GM19238 (cell line): Measurements from ENCODE around the gene FGGY.

ENCODE experiments used
- DNase-seq: peaks from one replicate; pipeline ENCODE4 v3.0.0; 2011; ENCODE audit warnings: low spot score; ENCODE audit not compliant: insufficient read length

The FGGY gene

DNA sequence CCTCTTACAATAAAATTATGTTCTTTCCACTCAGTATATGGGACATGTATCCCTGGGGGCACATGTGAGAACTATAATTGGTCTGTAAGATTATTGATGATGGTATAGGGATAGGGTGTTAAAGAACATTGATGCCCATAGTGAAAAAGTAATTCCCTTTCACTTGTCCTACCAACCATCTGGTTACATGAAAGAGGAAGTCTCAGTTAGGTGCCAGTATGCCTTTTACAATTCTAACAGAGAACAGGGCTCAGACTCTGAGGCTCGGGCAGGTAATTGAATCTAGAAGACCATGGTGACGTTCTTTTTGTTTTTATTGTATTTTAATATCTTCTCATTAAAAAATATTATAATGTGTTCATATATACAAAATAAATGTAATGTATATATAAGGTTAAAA lies 113.6 kb downstream of the FGGY start:
- DNase-seq = no peak

DNA sequence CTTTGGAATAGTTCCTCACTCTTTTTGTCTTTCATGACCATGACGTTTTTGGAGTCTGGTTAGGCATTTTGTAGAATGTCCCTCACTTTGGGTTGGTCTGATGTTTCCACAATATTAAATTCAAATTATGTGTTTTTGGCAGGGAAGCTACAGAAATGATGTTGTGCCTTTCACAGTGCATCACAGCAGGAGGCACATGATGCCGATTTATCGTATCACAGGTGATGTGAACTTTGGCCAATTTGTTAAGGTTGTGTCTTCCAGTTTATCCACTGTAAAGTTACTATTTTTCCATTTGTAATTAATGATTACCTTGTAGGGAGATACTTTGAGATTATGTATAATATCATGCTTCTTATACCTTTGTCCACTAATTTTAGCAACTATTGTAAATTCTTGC lies 114.3 kb downstream of the FGGY start:
- no peak for DNase-seq

DNA sequence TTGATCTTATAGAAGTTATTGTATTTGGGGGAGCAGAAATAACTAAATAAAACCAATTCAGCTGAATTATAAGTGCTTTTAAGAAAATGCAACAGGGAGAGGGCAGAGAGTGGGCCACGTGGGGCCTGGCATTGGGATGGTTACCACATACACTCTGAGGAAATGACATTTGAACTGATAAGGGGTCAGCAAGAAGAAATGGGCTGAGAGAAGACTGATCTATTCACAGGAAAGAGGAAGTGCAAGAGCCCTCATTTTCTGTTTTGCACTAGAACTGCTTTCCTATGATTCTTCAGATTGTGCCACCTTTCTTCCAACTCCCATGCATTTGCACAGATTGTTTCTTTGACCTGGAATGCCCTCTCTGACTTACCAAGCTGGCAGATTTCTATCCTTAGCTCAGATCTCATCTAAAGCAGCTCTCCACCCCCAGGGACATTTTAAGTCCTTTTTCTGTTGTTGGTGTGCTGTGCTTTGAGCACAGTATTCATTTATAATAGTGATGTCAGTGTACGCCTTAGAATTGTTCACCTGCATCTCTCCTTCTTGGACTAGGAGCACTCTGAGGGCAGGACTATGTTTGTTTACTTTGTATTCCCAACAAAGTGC lies 115.9 kb downstream of the FGGY start:
- no peak for DNase-seq

DNA sequence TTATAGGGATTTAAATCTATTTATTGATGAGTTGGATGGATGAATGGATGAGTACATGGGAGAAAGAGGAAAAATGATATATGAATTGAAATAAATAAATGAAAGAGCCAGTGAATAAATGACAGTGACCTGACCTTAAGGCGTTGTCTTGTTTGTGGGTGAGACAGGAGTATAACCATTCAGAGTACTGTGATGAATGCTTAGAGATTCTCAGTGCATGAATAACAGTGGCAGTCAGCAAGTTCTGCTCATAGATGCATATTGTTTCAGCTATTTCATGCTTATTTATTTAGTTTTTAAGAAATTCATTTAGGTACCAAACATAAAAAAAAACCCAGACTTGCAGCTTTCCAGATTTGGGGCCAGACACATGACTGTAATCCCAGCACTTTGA lies 116.4 kb downstream of the FGGY start:
- no peak for DNase-seq

DNA sequence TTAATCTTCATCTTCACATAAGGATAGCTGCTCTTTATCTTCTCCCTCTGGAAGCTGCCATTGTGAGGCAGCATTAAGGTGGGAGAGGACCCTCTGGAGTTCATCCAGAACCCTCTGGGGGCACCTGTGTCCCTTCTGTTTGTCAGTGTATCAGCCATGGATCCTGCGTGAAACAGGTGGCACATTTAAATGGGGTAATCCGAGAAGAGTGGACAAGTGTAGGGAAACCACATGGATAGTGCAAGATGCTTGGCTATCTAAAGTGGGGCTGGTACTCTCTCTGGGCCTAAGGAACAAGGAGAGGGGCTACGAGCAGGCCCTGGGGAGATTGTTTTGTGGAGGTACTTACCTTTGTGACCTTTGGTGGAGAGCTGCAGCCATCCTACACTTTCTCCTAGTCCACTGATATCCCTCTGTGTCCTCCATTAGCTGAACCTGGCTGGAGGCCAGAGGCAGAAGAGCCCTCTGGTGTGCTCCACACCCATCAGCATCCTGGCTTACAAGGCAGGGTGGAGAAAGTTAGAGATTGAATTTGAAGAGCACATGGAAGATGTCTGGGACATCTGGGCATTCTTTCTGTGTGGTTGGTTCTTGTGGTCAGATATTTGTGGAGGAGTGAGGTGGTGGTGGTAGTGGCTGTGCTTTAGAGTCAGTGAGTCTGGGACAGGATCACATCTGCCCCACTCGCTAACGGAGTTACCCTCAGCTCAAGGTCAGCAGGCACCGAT lies 117.7 kb downstream of the FGGY start:
- DNase-seq = no peak

DNA sequence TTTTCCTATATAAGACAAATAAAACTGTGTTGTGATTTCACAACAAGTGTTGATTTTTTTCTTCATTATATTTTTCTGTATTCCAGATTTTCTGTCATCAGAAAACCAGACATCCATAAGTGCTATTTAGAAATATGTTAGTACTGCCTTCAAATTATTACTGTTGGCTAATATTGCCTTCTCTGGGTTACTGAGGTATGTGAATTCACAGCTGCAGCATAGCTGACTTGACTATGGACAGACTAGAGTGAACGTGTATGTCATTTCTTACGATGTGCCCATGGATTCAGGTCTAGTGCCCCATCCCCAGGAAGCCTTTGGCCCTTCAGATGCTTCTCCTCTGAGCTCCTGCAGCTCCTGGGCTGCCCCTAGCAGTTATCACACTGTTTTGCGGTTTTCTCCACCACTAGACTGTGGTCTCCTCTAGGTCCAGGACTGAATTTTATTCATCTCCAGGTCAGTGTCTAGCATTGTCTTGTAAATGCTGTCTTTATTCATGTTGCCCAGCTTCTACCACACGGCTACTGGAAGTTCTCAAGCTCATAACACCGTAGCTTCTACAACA lies 118.5 kb downstream of the FGGY start:
- DNase-seq = no peak

DNA sequence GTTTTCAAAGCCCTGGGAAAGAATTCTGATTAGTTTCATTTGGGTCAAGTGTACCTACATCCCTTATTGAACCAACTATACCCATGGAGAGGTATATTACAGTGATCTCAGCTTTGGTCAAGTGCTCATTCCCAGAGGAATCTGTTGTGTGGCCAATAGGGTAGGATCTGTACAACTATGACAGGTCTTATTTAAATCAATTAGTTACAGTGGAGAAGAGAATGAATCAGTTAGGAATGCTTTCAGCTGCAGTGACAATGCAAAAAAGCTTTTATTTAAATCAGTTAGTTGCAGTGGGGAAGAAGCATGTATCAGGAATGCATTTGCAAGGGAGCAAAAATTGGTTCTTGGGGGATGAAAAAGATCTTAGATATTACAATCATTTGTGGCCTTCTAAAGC lies 119.0 kb downstream of the FGGY start:
- DNase-seq = no peak

DNA sequence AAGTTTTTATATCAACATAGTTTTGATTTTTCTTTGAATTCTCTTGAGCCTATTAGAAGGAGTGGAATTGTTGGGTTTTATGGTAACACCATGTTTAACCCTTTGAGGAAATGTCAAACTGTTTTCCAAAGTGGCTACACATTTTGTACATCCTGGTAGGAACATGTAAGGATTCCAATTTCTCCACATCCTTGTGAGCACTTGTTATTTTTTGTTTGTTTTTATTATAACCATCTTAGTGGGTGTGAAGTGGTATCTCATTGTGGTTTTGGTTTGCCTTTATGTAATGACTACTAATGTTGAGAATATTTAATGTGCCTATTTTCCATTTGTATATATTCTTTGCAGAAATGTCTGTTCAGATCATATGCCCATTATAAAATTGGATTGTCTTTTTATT lies 120.5 kb downstream of the FGGY start:
- DNase-seq = no peak

DNA sequence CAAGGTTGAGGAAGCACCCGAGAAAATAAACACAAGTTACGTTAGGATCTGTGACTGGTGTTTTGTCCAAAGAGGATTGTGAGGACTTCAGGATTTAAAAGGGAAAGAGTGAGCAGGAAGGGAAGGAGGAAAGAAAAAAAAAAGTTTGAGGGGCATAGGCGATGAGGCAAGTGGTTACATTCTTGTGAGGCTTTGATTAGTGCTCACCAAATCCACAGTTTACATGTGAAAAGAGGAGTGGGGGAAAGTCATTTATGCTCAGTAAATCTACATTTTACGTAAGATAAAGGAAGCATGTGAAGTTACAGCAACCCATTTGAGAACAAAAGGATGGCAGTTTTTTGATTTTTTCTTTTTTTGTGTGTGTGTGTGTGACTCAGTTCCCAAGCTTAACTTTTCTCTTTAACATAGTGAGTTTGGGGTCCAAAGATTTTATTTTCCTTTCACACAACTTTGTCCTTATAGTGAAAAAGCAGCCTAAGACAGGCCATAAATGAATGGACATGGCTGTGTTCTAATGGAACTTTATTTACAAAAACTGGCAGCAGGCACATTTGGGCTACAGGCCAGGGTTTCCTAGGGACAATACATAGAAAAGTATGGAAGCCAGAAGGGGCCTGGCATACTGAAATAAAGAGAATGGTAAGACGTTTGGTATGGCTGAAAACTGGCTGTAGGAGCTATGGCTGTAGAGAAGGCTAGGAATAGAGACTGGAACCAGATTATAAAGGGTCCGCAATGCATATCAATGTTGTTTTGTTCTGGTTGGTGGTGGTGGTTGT lies 121.7 kb downstream of the FGGY start:
- DNase-seq = no peak

DNA sequence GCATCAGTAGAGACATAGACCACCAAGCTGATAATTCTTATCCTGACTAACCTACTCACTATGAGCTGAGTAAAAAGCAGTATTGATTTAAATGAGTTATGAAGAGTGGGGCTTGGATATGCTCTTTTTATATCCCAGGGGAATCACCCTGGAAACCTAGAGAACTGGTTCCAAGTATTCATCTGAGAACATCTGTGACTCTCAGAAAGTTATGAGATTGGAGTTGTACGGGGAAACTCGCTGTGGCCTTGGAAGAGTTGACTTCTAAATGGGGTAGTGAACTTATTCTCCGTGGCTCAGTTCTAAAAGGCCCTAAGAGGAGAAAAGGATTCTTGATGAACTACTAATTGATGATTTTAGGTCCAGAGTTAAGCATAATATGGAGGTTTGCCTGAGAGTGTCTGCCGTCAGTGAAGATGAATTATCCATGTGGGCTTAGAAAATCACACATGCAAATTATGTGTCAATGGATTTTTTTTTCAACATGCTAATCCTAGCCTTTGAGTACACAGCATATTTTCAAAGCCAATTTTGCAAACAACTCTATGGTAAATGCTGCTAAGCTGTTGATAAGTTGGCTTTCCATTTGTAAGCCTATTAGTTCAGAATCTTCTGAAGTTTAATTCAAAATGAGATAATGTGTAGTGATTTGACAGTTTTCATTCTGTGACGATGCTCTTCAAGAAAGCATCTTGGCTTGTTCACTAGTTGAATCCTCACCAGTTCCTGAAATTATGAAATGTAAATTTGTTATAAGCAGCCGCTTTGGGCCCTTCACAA lies 122.7 kb downstream of the FGGY start:
- DNase-seq = no peak

DNA sequence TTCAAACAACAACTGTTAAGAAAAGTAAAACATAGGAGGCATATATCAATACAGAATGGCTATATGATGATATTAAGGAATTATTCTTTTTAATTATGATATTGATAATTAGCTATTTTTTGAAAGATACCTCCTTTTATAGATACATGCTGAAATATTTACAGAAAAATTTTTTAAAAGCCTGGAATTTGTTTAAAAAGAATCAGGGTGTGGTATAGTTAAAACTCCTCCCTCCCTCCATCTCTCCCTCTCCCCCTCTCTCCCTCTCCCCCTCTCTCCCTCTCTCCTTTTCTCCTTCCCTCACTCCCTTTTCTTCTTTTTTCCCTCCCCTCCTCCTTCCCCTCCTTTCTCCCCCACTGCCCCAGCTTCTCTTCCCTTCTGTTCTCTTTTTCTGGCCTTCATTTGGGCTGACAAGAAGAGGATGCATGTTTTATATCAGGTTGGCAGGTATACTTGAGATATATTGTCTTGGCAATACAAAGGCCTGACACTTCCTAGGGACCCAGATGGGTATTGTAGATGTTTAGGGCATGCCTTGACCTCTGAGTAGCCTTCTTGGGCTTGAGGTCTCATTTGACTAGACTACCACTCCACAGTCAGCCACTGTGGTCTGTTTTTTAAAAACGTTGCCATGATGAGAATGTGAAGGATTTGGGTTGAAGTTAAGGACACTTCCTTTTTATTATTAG lies 124.5 kb downstream of the FGGY start:
- no peak for DNase-seq

DNA sequence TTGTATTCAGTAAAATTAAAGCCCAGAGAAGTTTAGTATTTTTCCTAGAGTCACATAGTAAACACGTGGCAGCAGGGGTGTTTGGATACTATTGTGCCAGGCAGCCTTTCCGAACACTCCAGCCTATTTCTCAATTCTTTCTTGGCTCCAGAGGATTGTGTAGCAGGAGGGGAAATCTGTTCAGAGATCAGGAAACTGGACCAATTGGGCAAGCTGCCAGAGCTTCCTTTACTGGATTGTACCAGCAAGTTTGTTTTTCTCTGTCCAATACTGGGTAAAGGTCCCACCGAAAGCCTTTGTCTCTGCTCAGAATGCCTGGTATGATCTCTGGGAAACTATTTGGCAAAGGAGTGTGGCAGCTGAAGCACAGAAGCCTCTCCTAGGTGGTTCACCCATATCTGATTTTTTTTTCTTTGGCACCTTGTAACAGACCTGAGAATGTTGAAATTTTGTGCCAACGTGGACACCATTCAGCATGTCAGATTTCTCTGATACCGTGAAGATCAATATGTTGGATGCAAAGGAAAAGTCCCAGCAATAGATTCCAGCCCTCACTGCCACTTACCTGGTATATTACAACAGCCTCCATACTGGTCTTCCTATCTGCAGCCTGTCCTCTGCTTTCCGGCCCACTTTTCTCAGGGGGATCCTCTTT lies 126.2 kb downstream of the FGGY start:
- no peak for DNase-seq

DNA sequence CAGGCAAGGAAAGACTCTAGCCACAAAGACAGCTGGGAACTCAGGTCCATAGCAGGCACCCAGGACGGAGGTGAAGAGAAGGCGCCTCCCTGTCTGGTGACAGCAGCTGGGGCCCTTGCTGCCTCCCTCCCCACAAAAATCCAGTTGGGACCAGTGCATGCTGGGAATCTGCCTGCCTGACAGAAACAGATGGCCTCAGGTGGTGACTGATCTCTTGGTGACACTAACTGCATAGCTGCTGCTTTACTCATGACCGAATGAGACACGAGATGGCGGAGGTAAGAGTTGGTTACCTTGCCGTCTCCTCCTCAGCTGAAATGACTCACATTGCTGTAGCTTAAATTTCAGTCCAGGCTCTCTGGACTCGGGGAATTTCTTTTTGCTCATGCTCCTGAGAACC lies 130.3 kb downstream of the FGGY start:
- no peak for DNase-seq

DNA sequence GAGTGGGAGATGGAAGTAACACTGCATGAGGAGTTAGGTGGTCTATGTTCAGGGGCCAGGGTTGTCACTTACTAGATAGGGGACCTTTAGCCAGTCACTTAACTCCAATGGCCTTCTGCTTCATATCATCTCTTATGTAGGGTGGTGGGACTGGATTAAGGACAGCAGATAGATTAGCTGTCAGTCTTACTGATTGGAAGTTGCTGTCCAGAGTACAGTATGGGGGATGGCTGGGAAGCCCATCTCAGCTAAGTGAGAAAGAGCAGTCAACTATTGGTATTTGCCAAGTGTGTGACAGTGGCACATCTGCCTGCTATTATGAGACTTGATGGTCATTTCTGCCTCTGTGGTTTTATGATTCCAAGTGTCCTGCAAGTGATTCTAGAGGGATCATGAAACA lies 130.9 kb downstream of the FGGY start:
- DNase-seq = no peak

DNA sequence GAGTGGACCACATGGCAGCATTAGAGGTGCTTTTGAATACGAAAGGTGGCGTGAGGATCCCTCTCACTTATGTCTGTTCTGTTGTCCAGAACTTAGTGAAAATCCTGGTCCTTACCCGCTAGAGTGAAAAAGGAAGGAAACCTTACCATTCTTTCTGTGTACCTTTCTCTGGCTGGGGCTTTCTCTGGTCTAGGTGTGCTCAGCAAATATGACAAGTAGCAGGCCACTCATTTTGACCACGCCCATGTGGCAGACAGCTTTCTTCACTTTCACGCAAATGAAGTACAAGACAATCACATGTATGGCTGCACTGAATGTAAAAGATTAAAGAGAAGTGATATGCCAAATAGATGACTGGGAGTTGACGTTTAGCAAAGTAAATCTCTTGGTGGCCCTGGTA lies 131.9 kb downstream of the FGGY start:
- no peak for DNase-seq

DNA sequence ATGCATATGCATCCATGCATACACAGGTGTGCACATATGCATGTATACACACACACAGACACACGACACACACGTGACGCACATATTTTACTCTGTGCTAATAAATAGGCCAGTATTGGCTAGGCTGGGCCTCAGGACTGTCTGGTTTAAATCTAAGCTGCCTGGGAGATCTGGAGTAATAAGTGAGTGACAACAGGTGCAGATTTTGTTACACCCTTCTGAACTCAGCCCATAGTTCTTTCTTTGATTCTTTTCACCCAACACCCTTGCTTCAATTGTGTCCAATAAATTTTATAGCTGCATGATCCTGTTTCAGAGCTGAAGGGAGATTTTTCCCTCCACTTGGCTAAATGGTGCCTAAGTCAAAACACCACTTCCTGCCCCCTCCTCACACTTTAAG lies 132.8 kb downstream of the FGGY start:
- DNase-seq = no peak

DNA sequence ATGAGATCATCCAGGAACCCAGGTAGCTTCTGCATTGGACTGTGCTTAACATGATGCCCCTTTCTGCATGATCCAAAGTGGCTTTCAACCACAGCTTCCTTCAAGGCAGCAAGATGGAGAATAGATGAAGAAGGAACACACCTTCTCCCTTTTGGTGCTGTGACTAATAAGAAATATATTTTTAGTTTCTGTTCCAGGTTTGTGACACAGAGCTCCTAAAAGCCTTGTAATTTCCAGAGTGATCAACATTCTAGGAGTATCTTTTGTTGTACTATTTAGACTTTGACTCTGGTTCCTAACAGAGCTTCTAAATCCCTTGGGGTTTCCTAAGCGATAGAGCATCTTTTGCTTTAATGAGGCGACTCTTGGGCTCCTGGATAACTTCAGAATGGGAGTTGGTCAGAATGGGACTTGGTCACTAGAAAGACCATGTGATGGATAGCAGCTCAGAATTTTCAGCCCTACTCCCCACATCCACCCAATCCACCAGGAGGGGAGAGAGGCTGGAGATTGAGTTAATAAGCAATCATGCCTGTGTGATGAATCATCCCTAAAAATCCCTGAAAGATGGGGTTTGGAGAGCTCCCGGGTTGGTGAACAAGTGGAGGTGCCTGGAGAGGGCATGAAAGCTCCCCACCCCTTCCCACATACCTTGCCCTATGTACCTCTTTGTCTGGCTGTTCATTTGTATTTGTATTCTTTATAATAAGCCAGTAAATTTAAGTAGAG lies 134.8 kb downstream of the FGGY start:
- no peak for DNase-seq

DNA sequence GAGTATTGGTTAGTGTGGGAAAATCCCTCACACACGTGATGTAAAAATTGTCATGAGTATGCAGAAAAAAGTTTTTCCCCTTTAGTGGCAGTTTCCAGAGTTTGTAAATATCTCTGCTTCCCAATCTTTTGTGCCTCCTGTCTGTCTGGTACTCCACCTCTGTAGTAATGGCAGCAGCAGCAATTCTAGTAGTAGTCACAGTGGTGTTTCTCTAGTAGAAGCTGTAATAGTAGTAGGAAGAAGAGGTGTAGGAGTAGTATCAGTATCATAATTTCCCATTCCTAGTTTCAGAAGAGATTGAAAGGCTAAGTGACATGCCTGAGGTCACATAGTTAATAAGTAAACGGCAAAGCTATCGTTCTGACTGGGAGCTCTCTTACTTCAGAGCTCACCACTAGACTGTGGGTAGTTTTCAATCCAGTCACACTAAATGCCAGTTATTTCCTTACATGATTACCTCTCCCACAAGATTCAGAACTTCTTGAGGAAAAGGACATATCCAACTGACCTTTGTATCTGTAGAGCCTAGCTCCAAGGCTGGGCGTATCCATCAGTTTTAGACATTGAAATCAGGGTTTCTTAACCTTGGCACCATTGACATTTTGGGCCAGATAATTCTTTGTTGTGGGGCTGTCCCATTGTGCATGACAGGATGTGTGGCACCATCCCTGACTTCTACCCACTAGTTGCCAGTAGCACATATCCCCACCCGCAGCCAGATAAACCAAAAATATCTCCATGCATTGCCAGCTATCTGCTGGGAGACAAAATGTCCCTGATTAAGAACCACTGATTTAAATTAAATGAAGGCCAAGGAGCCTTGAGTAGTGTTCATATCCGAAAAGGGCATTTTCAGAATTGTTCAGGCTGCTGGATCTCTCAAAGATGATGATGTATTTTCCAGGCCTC lies 135.9 kb downstream of the FGGY start:
- peak; percentile 36 for DNase-seq

DNA sequence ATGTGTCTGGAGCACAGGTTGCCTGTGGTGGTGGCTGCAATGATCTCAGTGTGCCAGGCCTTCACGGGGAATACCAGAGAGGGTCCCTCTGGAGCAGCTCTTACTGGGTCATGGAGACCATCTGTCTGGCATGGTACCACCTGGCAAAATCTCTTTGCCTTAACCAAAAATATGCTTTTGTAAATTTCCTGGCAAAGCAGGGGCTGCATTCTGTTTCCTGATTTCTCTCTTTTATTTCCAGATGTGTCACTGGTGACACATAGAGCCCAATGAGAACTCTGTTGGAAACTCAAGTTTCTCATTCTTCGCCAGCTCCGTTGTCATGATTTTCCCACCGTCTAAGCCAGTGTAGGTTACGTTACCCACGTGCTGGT lies 136.5 kb downstream of the FGGY start:
- DNase-seq = no peak
